Measurements from ENCODE around the gene ERMN.

The ERMN gene

GRCh38 chr2:157327621-157328500 lies 2.2 kb upstream of the ERMN start:
- peak; percentile 81 to 88 for DNase-seq

- DNase-seq: no peak
Observed at GRCh38 chr2:157327200-157327599, 1.6 kb upstream of the ERMN start.

GRCh38 chr2:157326698-157327097 lies 1.1 kb upstream of the ERMN start:
- no peak for DNase-seq

GRCh38 chr2:157324331-157324843 lies 1.2 kb downstream of the ERMN start:
- DNase-seq: no peak

- no peak for DNase-seq
Observed at GRCh38 chr2:157322432-157322831, 3.2 kb downstream of the ERMN start.

- DNase-seq: no peak
Observed at GRCh38 chr2:157321466-157321865, 4.2 kb downstream of the ERMN start.

- DNase-seq: no peak
Observed at GRCh38 chr2:157320409-157320808, 5.2 kb downstream of the ERMN start.

GRCh38 chr2:157319795-157320194 lies 5.8 kb downstream of the ERMN start:
- no peak for DNase-seq

GRCh38 chr2:157318884-157319283 lies 6.7 kb downstream of the ERMN start:
- DNase-seq: no peak

GRCh38 chr2:157315901-157316300 lies 9.7 kb downstream of the ERMN start:
- no peak for DNase-seq

GRCh38 chr2:157312866-157313486 lies 12.6 kb downstream of the ERMN start:
- no peak for DNase-seq

- no peak for DNase-seq
Observed at GRCh38 chr2:157311706-157312105, 13.9 kb downstream of the ERMN start.

- DNase-seq: no peak
Observed at GRCh38 chr2:157309878-157310277, 15.7 kb downstream of the ERMN start.

- DNase-seq: peak in 1 of 2 donors; percentile 23
Observed at GRCh38 chr2:157307021-157307420, 18.6 kb downstream of the ERMN start.

GRCh38 chr2:157305723-157306110 lies 19.9 kb downstream of the ERMN start:
- no peak for DNase-seq

- no peak for DNase-seq
Observed at GRCh38 chr2:157304811-157305722, 20.6 kb downstream of the ERMN start.

- DNase-seq: no peak
Observed at GRCh38 chr2:157303612-157304011, 22.0 kb downstream of the ERMN start.

- DNase-seq: peak; percentile 38 to 71
Observed at GRCh38 chr2:157302492-157303099, 23.0 kb downstream of the ERMN start.

- no peak for DNase-seq
Observed at GRCh38 chr2:157301307-157301706, 24.3 kb downstream of the ERMN start.

GRCh38 chr2:157296958-157297357 lies 28.7 kb downstream of the ERMN start:
- no peak for DNase-seq

GRCh38 chr2:157296490-157296889 lies 29.1 kb downstream of the ERMN start:
- no peak for DNase-seq

- DNase-seq: no peak
Observed at GRCh38 chr2:157292853-157293252, 32.8 kb downstream of the ERMN start.

- no peak for DNase-seq
Observed at GRCh38 chr2:157291018-157291417, 34.6 kb downstream of the ERMN start.

Measured in CD4-positive, alpha-beta T cell treated with Interleukin-4 for 1 hour (primary cell).